HuH-7.5 (cell line): Measurements from ENCODE around the gene TSPO2.
"Not testable (repeated sequence)": the region's sequence is repeated elsewhere in the genome, so short reads cannot be mapped to it uniquely, and the experiment has no call there.

ENCODE experiments used
- DNase-seq: peaks from one replicate; pipeline ENCODE4 v3.0.0; 2011; ENCODE audit warnings: low spot score

The TSPO2 gene, protein sequence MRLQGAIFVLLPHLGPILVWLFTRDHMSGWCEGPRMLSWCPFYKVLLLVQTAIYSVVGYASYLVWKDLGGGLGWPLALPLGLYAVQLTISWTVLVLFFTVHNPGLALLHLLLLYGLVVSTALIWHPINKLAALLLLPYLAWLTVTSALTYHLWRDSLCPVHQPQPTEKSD

GRCh38 chr6:41042226-41043055, at the start of gene TSPO2:
TSPO2 (plus strand) TSS chr6:41042467; CDS start chr6:41042986, 519 bp downstream.
- DNase-seq, result no peak

DNA sequence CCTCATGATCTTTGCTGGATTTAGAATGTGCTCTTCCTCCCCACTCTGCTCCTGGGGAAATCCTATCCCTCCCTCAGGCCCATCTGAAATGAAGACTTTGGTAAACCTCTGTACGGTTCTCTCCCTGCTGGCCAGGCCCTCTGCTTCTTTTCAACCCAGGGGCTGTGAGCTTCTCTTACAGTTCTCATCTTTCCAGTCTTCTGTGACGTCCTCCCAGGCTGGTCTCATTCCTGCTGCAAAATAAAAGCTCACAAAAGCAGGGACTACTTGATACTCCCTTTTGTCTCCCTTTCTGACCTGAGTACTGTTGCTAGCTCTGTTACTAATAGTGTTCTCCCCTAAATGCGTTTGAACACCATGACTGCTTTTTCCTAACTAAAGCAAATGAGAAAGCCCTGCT, 49.5 kb upstream of the TSPO2 start:
- DNase-seq, result no peak

- DNase-seq, result no peak
Observed at GRCh38 chr6:40996591-40997233, 45.6 kb upstream of the TSPO2 start.

DNA sequence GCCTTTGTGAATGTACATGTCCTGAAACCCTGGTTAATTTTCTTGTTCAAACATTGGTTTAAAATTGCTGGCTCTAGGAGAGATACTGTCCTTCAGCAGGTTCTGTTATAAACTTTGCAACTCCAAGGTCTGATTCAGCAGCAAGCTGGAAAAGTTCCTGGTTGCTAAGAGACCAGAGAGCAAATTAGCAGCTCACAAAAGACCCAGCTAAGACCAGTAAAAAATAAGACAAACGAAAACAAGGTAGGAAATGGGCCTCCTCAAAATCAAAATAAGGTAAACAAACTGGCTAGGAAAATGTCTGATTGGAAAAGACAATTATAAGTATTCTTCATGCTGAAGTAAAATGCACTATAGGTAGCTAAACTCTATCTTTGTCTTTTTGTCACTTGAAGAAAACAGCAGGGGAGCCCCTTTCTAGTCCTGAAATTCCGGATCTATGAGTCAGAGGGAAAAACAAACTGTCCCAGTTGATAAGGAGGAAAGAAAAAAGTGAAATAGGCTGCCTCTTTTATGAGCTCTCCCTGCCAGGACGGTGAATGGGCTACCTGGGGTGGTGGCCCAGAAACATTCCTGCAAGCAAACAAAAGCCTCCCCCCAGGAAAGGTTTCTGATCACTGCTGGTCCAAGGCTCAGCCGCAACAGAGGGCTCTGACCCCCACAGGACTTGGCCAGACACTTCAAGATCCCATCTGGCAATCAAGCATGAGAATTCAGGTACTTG, 44.9 kb upstream of the TSPO2 start:
- DNase-seq, result peak; percentile 30

GRCh38 chr6:40998661-40999060, 43.6 kb upstream of the TSPO2 start:
- DNase-seq, result no peak

GRCh38 chr6:40999569-40999968, 42.7 kb upstream of the TSPO2 start:
- DNase-seq, result no peak

DNA sequence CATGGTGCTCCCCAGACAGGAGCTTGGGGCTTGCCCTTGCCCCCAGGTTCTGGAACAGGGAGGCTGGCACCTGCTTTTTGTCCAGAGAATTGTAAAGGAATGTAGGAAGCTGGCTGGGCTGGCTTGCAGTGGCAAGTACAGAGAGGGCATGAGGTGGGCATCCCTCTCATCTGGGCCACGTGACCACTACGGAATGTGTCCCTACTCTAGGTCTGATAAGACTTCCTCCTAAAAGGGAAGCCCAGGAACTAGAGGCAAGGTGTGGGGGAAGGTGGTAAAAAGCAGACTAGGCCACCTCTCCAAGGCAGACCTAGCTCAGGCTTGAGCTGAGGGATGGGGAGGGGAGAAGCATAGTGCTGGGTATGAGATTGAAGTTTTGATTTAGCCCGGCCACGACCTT, 42.0 kb upstream of the TSPO2 start:
- no peak for DNase-seq

GRCh38 chr6:41002168-41002567, 40.1 kb upstream of the TSPO2 start:
- no peak for DNase-seq

- DNase-seq, result not testable (repeated sequence)
Observed at GRCh38 chr6:41006217-41006616, 36.0 kb upstream of the TSPO2 start.

GRCh38 chr6:41006980-41007379, 35.3 kb upstream of the TSPO2 start:
- not testable (repeated sequence) for DNase-seq

- DNase-seq, result no peak
Observed at GRCh38 chr6:41008011-41008410, 34.3 kb upstream of the TSPO2 start.

GRCh38 chr6:41009669-41010068, 32.6 kb upstream of the TSPO2 start:
- DNase-seq, result no peak

GRCh38 chr6:41011673-41012072, 30.6 kb upstream of the TSPO2 start:
- DNase-seq, result no peak

DNA sequence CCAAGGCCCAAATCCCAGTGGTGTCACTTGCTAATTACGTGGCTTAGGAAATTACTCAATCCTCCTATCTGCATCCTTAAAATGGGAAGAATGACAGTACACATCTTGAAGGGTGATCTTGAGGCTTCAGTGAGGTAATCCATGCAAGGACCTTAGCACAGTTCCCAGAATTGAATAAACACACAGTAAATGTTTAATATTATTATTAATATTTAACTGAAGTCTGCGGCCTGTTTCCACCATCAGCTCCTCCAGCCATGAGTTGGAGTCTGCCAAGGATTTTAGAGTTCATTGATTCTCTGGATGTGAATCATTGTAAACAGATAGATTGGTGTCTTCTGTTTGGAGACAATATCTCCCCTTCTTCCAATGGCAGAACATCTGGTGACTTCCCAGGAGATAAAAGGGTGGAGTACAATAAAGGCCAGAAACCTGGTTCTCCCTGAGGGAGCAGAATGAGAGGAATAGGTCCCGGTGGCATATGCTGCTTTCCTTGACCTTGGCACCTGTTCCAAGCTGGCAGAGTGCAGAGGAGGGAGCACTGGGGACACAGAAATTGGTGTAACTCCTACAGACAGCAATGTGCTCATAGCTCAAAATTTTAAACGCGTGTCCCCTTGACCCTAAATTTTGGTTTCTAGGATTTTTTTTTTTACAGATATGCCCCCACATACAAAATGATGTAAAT, 28.7 kb upstream of the TSPO2 start:
- no peak for DNase-seq

DNA sequence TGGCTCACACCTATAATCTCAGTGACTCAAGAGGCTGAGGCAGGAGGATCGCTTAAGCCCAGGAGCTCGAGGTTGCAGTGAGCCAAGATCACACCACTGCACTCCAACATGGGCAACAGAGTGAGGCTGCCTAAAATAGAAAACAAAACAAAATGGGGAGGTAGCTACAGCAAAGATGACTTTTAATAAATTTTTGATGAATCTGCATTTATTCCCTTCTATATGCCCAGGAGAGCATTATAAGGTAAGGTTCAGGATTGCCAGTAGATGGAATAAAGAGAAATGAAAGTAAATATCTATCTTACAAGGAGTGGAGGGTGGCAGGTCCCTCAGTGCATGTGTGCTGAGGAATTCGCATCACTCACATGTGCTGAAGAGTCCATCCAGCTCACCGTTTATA, 27.5 kb upstream of the TSPO2 start:
- DNase-seq, result no peak

GRCh38 chr6:41015860-41016259, 26.4 kb upstream of the TSPO2 start:
- not testable (repeated sequence) for DNase-seq

- DNase-seq, result no peak
Observed at GRCh38 chr6:41017663-41018062, 24.6 kb upstream of the TSPO2 start.

GRCh38 chr6:41021832-41022231, 20.4 kb upstream of the TSPO2 start:
- no peak for DNase-seq

DNA sequence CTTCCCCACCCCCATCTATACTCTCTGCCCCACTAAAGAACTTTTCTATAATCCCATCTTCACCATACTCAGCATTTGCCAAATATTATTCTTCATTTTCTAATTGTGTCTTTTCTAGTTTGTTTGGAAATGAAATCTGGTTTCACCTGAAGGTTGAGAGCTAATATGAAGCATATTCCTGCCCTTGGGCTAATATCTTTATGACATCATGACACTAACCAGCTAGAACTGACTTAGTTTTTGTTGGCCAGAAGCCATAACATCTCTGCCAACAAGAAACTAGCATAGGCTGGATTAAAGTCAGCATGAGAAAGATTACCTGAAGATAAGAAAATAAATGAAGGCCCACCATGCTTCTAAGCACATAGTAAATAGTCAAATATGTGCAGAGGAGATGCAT, 20.0 kb upstream of the TSPO2 start:
- no peak for DNase-seq

- no peak for DNase-seq
Observed at GRCh38 chr6:41023114-41023513, 19.2 kb upstream of the TSPO2 start.

DNA sequence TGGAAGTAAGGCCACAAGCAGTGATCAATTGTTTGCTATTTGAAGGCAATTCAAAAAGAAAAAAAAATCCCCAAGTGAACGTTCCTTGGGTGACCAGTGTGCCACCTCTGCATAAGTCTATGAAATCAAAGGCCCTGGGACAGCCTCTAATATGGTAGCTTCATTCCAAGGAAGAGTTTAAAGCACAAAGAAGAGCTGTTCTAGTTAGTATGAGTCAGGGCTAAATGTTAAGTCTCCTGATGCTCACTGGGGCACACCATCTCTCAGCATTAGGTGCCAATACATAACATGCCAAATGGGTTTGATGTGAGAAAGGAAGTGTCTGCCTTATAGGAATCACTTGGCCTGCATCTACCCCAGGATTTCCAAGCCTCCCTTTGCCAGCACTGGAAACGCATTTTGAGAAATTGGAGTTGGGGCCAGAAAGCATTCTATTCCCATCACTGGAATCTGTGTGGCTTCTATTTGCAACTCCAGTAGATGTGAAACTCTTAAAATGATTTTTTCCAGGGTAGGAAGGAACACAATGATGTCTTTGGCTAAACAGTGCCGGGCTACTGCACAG, 16.2 kb upstream of the TSPO2 start:
- DNase-seq, result no peak

DNA sequence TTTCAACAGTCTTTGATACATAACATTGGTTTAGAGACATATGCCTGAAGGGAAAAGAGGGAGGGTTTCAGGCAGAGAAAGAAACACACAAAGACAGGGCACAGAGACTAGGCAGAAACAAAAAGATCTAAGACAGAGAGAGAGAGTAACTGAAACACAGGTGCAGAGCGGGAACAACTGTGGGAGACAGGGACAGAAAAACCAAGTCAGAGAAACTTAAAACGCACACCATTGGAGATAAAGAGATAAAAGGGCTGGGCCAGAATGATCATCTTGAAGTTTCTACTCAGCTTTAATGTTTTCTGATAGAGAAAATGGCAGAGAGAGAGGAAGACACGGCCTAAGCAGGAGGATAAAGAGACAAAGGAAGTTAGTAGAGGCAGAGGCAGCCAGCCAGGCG, 15.0 kb upstream of the TSPO2 start:
- DNase-seq, result no peak
